Measurements from ENCODE around the gene LCTL. TPM values are rescaled to one million over a fixed set of nuclear protein-coding genes. Genes with fewer than 3 reads are reported as not detected.

Gene LCTL
- polyA plus RNA-seq, 1 of the 3 experiments (the other 2 are of a cell fraction) = 1.9 TPM

DNA sequence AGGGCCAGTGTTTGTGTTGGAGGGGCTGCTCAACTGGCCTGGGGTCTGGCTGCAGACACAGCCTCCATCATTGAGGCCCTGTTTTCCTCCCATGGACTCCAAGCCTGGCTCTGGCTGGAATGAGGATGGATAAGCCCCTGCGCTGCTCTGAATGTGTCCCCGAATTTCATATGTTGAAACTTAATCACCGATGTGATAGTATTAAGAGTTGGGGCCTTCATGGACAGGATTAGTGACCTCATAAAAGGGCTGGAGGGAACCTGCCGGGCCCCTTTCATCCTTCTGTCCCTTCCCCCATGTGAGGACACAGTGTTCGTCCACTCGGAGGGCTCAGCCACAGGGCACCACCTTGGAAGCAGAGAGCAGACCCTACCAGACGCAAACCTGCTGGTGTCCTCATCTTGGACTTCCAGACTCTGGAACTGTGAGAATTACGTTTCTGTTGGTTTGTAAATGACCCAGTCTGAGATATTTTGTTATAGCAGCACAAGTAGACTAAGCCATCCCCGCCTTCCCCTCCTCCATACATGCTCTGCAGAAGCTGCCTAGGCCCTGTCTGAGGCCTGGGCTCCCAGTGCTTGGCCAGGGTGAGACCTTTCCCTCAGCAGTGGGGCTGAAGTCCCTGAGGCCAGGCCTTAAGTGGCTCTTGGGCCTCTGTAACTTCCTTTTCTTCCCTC lies 3.8 kb upstream of the LCTL start:
- Histone ChIP-seq H3K4me1 (ENCODE audit: control insufficient read depth in 1 of 2, insufficient read depth in 2 of 2, low read depth in 1 of 2, low read length in 1 of 2) (peaks cover 3 to 8% of the 10 kb centered on the region in 2 experiments; a peak in 2 of 4 replicates), H3F3A (replicated peaks; ENCODE audit: insufficient read depth) (no peaks in the 10 kb centered on the region), H4K20me1 (ENCODE audit: insufficient read depth) (no peaks in the 10 kb centered on the region), H3K79me2 (ENCODE audit: insufficient read depth) (no peaks in the 10 kb centered on the region), H3K4me2 (no peak overlapping the region), H2AFZ (ENCODE audit: low read depth) (no peak overlapping the region), H3K4me3 (ENCODE audit: low read depth in 2 of 2, low read length in 1 of 2) (no peak overlapping the region), H3K9me2 (no peaks in the 10 kb centered on the region), H3K27ac (ENCODE audit: low read depth in 2 of 2, low read length in 1 of 2) (no peak overlapping the region), H3K9ac (no peak overlapping the region), H3K9me3 (no peaks in the 10 kb centered on the region), H3K36me3 (replicated peaks in 1 of 2; ENCODE audit: control insufficient read depth in 1 of 2, insufficient read depth in 2 of 2, low read length in 1 of 2) (no peaks in the 10 kb centered on the region), H3K27me3 (ENCODE audit: insufficient read depth) (no peaks in the 10 kb centered on the region)
- no peak for TF ChIP-seq GABPA (IDR thresholded peaks at IDR 0.05; ENCODE audit: low read depth)
- CTCF ChIA-PET = interaction anchor here (0.7 kb wide), 1 partner anchor 9 kb away, joined by 3 read pairs; no protein-coding TSS in a partner anchor
- no peak for DNase-seq
- POLR2A ChIA-PET = no interaction called here
- WGBS (ENCODE audit: low lambda C conversion rate) = 82% methylated on average over 4 of the region's 9 CpGs

DNA sequence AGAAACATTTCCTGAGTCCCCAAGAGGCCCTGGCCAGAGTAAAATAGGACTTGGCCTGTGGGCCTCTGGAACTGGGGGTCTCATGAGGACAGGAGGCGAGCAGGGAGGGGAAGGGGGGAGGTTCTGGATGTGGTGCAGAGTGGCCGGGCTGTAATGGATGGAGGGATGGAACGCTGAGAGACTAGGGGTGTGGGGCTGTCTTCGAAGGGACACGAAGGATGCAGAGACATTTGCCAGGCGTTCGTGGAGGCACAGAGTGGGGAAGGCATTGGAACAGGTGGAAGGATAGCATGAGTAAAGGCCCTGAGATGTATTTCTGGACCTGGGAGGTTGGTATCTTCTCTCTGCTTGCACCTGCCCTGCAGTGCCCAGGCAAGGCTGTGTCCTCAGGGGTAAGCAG lies 2.1 kb upstream of the LCTL start:
- no peaks in the 10 kb centered on the region for H4K20me1 ChIP-seq (ENCODE audit: insufficient read depth)
- no peaks in the 10 kb centered on the region for H3K27me3 ChIP-seq (ENCODE audit: insufficient read depth)
- no peaks in the 10 kb centered on the region for H3F3A ChIP-seq (replicated peaks; ENCODE audit: insufficient read depth)
- H3K9ac ChIP-seq = no peak overlapping the region
- H3K4me3 ChIP-seq (ENCODE audit: low read depth in 2 of 2, low read length in 1 of 2) = no peak overlapping the region
- peaks cover 3 to 8% of the 10 kb centered on the region in 2 experiments; a peak in 2 of 4 replicates for H3K4me1 ChIP-seq (ENCODE audit: control insufficient read depth in 1 of 2, insufficient read depth in 2 of 2, low read depth in 1 of 2, low read length in 1 of 2)
- DNase-seq = no peak
- no peak overlapping the region for H3K27ac ChIP-seq (ENCODE audit: low read depth in 2 of 2, low read length in 1 of 2)
- no peaks in the 10 kb centered on the region for H3K79me2 ChIP-seq (ENCODE audit: insufficient read depth)
- WGBS (ENCODE audit: low lambda C conversion rate) = 83% methylated on average over 7 of the region's 7 CpGs
- no peak overlapping the region for H3K4me2 ChIP-seq
- no peaks in the 10 kb centered on the region for H3K36me3 ChIP-seq (replicated peaks in 1 of 2; ENCODE audit: control insufficient read depth in 1 of 2, insufficient read depth in 2 of 2, low read length in 1 of 2)
- ChIA-PET POLR2A (no interaction called here), CTCF (interaction anchor here (0.8 to 2.1 kb wide), 11 partner anchors 9 to 130 kb away, joined by 3 to 9 read pairs (median 5); no protein-coding TSS in a partner anchor)
- TF ChIP-seq, protein P1, sequence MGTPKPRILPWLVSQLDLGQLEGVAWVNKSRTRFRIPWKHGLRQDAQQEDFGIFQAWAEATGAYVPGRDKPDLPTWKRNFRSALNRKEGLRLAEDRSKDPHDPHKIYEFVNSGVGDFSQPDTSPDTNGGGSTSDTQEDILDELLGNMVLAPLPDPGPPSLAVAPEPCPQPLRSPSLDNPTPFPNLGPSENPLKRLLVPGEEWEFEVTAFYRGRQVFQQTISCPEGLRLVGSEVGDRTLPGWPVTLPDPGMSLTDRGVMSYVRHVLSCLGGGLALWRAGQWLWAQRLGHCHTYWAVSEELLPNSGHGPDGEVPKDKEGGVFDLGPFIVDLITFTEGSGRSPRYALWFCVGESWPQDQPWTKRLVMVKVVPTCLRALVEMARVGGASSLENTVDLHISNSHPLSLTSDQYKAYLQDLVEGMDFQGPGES (IDR thresholded peaks at IDR 0.05; ENCODE audit: low read depth, low read length) = no peak
- TF ChIP-seq RAD21 (IDR thresholded peaks at IDR 0.05; ENCODE audit: low read length) (no peak), FOXJ3 (CRISPR knock-in tag; IDR thresholded peaks at IDR 0.05) (no peak), JUND (IDR thresholded peaks at IDR 0.05) (no peak), ELF1 (IDR thresholded peaks at IDR 0.05) (no peak)
- TF ChIP-seq, protein P2, sequence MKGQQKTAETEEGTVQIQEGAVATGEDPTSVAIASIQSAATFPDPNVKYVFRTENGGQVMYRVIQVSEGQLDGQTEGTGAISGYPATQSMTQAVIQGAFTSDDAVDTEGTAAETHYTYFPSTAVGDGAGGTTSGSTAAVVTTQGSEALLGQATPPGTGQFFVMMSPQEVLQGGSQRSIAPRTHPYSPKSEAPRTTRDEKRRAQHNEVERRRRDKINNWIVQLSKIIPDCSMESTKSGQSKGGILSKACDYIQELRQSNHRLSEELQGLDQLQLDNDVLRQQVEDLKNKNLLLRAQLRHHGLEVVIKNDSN (IDR thresholded peaks at IDR 0.05; ENCODE audit: borderline replicate concordance, low read depth) = no peak
- H2AFZ ChIP-seq (ENCODE audit: low read depth) = no peak overlapping the region
- H3K9me3 ChIP-seq = no peaks in the 10 kb centered on the region
- no peaks in the 10 kb centered on the region for H3K9me2 ChIP-seq

DNA sequence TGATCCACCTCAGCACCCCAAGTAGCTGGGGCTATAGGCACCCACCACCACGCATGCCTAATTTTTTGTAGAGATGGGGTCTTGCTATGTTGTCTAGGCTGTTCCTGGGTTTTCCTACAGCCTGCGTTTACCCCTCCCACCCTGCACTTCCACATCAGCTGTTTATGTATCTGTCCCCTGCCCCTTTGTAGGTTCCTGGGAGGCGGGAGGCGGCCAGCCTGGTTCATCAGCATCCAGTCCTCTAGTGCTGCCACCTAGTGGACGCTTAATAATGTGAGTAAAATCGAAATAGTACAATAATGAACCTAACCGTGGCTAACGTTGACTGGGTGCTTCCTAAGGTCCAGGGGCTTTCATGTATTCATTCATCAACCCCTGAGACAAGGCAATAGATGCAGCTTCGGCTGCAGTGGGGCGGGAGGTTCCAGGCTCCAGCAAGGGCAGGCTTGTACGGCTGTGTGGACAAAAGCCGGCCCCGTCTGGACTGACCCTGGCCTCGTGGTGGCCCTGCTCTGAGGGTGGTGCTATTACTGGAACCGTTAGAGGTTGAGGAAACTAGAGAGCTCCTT lies 1.2 kb upstream of the LCTL start:
- H3K36me3 ChIP-seq (replicated peaks in 1 of 2; ENCODE audit: control insufficient read depth in 1 of 2, insufficient read depth in 2 of 2, low read length in 1 of 2) = no peaks in the 10 kb centered on the region
- TF ChIP-seq, protein P3, sequence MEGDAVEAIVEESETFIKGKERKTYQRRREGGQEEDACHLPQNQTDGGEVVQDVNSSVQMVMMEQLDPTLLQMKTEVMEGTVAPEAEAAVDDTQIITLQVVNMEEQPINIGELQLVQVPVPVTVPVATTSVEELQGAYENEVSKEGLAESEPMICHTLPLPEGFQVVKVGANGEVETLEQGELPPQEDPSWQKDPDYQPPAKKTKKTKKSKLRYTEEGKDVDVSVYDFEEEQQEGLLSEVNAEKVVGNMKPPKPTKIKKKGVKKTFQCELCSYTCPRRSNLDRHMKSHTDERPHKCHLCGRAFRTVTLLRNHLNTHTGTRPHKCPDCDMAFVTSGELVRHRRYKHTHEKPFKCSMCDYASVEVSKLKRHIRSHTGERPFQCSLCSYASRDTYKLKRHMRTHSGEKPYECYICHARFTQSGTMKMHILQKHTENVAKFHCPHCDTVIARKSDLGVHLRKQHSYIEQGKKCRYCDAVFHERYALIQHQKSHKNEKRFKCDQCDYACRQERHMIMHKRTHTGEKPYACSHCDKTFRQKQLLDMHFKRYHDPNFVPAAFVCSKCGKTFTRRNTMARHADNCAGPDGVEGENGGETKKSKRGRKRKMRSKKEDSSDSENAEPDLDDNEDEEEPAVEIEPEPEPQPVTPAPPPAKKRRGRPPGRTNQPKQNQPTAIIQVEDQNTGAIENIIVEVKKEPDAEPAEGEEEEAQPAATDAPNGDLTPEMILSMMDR (IDR thresholded peaks at IDR 0.05) = peak; percentile 83
- peak; percentile 54 for TF ChIP-seq RAD21 (IDR thresholded peaks at IDR 0.05; ENCODE audit: low read length)
- no peak for TF ChIP-seq FOXM1 (IDR thresholded peaks at IDR 0.05; ENCODE audit: low read depth)
- TF ChIP-seq, protein P4, sequence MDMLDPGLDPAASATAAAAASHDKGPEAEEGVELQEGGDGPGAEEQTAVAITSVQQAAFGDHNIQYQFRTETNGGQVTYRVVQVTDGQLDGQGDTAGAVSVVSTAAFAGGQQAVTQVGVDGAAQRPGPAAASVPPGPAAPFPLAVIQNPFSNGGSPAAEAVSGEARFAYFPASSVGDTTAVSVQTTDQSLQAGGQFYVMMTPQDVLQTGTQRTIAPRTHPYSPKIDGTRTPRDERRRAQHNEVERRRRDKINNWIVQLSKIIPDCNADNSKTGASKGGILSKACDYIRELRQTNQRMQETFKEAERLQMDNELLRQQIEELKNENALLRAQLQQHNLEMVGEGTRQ (IDR thresholded peaks at IDR 0.05; ENCODE audit: borderline replicate concordance, low read depth, low read length) = no peak
- TF ChIP-seq, protein P1 (IDR thresholded peaks at IDR 0.05; ENCODE audit: low read depth, low read length) = no peak
- TF ChIP-seq SMC3 (IDR thresholded peaks at IDR 0.05; ENCODE audit: low read depth, low read length) = peak; percentile 28; the same call in 1 of the 2 replicates
- H3K9ac ChIP-seq = no peak overlapping the region
- H3F3A ChIP-seq (replicated peaks; ENCODE audit: insufficient read depth) = no peaks in the 10 kb centered on the region
- peaks cover 3 to 7% of the 10 kb centered on the region in 2 experiments; a peak in 2 of 4 replicates for H3K4me1 ChIP-seq (ENCODE audit: control insufficient read depth in 1 of 2, insufficient read depth in 2 of 2, low read depth in 1 of 2, low read length in 1 of 2)
- H3K4me3 ChIP-seq (ENCODE audit: low read depth in 2 of 2, low read length in 1 of 2) = peak overlapping the region in 1 of 2 experiments; percentile 24; a peak in 1 of 4 replicates
- 19% methylated on average over 11 of the region's 15 CpGs for WGBS (ENCODE audit: low lambda C conversion rate)
- H4K20me1 ChIP-seq (ENCODE audit: insufficient read depth) = no peaks in the 10 kb centered on the region
- H3K9me3 ChIP-seq = no peaks in the 10 kb centered on the region
- DNase-seq = peak; percentile 87
- H2AFZ ChIP-seq (ENCODE audit: low read depth) = peak overlapping the region; percentile 58; the same call in 1 of the 2 replicates
- ChIA-PET CTCF (interaction anchor here (0.6 to 2.3 kb wide), 23 partner anchors 8 to 650 kb away, joined by 3 to 11 read pairs (median 5); partner anchors contain the start of gene ZWILCH), POLR2A (no interaction called here)
- no peak overlapping the region for H3K27ac ChIP-seq (ENCODE audit: low read depth in 2 of 2, low read length in 1 of 2)
- H3K4me2 ChIP-seq = no peak overlapping the region
- no peaks in the 10 kb centered on the region for H3K9me2 ChIP-seq
- H3K79me2 ChIP-seq (ENCODE audit: insufficient read depth) = no peaks in the 10 kb centered on the region
- no peaks in the 10 kb centered on the region for H3K27me3 ChIP-seq (ENCODE audit: insufficient read depth)
